ENCODE measurements around the gene YAP1. TPM values are rescaled to one million over a fixed set of nuclear protein-coding genes. Genes with fewer than 3 reads are reported as not detected.

Gene YAP1
- total RNA-seq, 2 experiments from 2014 or later, result not detected

GRCh38 chr11:102266099-102266498, 155.9 kb downstream of the YAP1 start:
- intact Hi-C loops (cut with micrococcal nuclease; ENCODE audit: unreplicated experiment), result no loop called here
- POLR2A ChIA-PET, result interaction anchor here (0.7 kb wide), 3 partner anchors 13 to 165 kb away, joined by 3 read pairs; no protein-coding TSS in a partner anchor

GRCh38 chr11:102267609-102268008, 157.4 kb downstream of the YAP1 start:
- Histone ChIP-seq H3K4me2 (ENCODE audit: low read length) (no peak overlapping the region), H3K79me2 (ENCODE audit: insufficient read depth, low read depth, low read length) (no peaks in the 10 kb centered on the region), H3K9me3 (ENCODE audit: low read length) (no peaks in the 10 kb centered on the region), H4K20me1 (ENCODE audit: insufficient read depth, low read length) (no peaks in the 10 kb centered on the region), H2AFZ (ENCODE audit: low read length) (no peak overlapping the region), H3K9me2 (ENCODE audit: insufficient read depth, low read length) (no peaks in the 10 kb centered on the region), H3K27ac (ENCODE audit: low read depth, low read length, poor library complexity, severe bottlenecking) (no peak overlapping the region), H3K36me3 (ENCODE audit: insufficient read depth, low read length) (no peaks in the 10 kb centered on the region), H3K4me3 (ENCODE audit: low read depth, low read length, poor library complexity, severe bottlenecking) (no peak overlapping the region), H3K4me1 (ENCODE audit: insufficient read depth, low read length, poor library complexity, severe bottlenecking) (peaks cover 15% of the 10 kb centered on the region)
- intact Hi-C loops (cut with micrococcal nuclease; ENCODE audit: unreplicated experiment), result no loop called here
- no TSS peak for BruUV-seq (replicated peaks)
- no peak for DNase-seq (ENCODE audit: low spot score)
- CTCF ChIA-PET (ENCODE audit: unreplicated experiment), result interaction anchor here (1.5 kb wide), 1 partner anchor 75 kb away, joined by 5 read pairs; no protein-coding TSS in a partner anchor
- TF ChIP-seq EZH2phosphoT487 (IDR thresholded peaks at IDR 0.05; ENCODE audit: borderline replicate concordance, low read depth, low read length) (no peak), CTCF (conservative IDR thresholded peaks at IDR 0.05; ENCODE audit: low read length) (no peak)
- POLR2A ChIA-PET, result interaction anchor here (2.0 kb wide), 1 partner anchor 12 kb away, joined by 9 read pairs; no protein-coding TSS in a partner anchor

More at GRCh38 chr11:102266099-102266498, 155.9 kb downstream of the YAP1 start:
- no TSS peak for BruUV-seq (replicated peaks)
- Histone ChIP-seq H3K36me3 (ENCODE audit: insufficient read depth, low read length) (no peaks in the 10 kb centered on the region), H3K9me3 (ENCODE audit: low read length) (no peaks in the 10 kb centered on the region), H4K20me1 (ENCODE audit: insufficient read depth, low read length) (no peaks in the 10 kb centered on the region), H2AFZ (ENCODE audit: low read length) (no peak overlapping the region), H3K4me2 (ENCODE audit: low read length) (no peak overlapping the region), H3K79me2 (ENCODE audit: insufficient read depth, low read depth, low read length) (no peaks in the 10 kb centered on the region), H3K9me2 (ENCODE audit: insufficient read depth, low read length) (no peaks in the 10 kb centered on the region), H3K4me1 (ENCODE audit: insufficient read depth, low read length, poor library complexity, severe bottlenecking) (peaks cover 15% of the 10 kb centered on the region), H3K4me3 (ENCODE audit: low read depth, low read length, poor library complexity, severe bottlenecking) (no peak overlapping the region), H3K27ac (ENCODE audit: low read depth, low read length, poor library complexity, severe bottlenecking) (no peak overlapping the region)
- DNase-seq (ENCODE audit: low spot score), result no peak
- TF ChIP-seq EZH2phosphoT487 (IDR thresholded peaks at IDR 0.05; ENCODE audit: borderline replicate concordance, low read depth, low read length) (no peak), CTCF (conservative IDR thresholded peaks at IDR 0.05; ENCODE audit: low read length) (no peak)
- CTCF ChIA-PET (ENCODE audit: unreplicated experiment), result no interaction called here

Measured in OCI-LY7 (cell line).